ENCODE results near the gene CBLN1. TPM values are rescaled to one million over a fixed set of nuclear protein-coding genes. Genes with fewer than 3 reads are reported as not detected.

CBLN1 gene
- total RNA-seq, 1 experiment from 2014 or later = 5.6 TPM

- no peaks in the 10 kb centered on the region for H3K27me3 ChIP-seq (ENCODE audit: insufficient read depth, low read length)
- H3K36me3 Mint-ChIP-seq (ENCODE audit: insufficient read depth in 1 of 3, low read depth in 3 of 3) = no peaks in the 10 kb centered on the region; a peak in 1 of 7 replicates
Measured at GRCh38 chr16:49324703-49325102, 43.1 kb upstream of the CBLN1 start.

More at GRCh38 chr16:49324703-49325102, 43.1 kb upstream of the CBLN1 start:
- H2BK15ac ChIP-seq (ENCODE audit: low read depth, low read length) = no peak overlapping the region
- H3K4ac ChIP-seq (ENCODE audit: low read depth, low read length) = no peak overlapping the region
- no peak overlapping the region for H4K91ac ChIP-seq (ENCODE audit: insufficient read length, low read depth, low read length)
- H3T11ph ChIP-seq (ENCODE audit: low read length) = no peak overlapping the region
- H2BK120ac ChIP-seq (ENCODE audit: low read depth, low read length, poor library complexity, severe bottlenecking) = no peak overlapping the region
- H4K20me1 ChIP-seq (ENCODE audit: control insufficient read depth, insufficient read depth, insufficient read length) = no peaks in the 10 kb centered on the region
- WGBS (ENCODE audit: extremely low coverage, insufficient read length, low lambda C conversion rate) = no CpG with 5 or more reads among the region's 9 CpGs
- no peaks in the 10 kb centered on the region for H3K79me2 ChIP-seq (ENCODE audit: insufficient read depth, low read length)
- H4K8ac ChIP-seq (replicated peaks; ENCODE audit: insufficient read length, low read depth, low read length) = no peak overlapping the region
- no peak overlapping the region for H2AFZ ChIP-seq (ENCODE audit: low read length)
- H3K27ac ChIP-seq (ENCODE audit: insufficient read length, low read depth, low read length) = no peak overlapping the region
- H3K14ac ChIP-seq (ENCODE audit: insufficient read depth, low read length) = no peak overlapping the region
- no peak overlapping the region for H2BK5ac ChIP-seq (ENCODE audit: insufficient read length, low read length)
- no peak overlapping the region for H4K5ac ChIP-seq (ENCODE audit: insufficient read length, low read depth, low read length)
- H2AK5ac ChIP-seq (ENCODE audit: insufficient read length, low read length) = no peak overlapping the region
- no peaks in the 10 kb centered on the region for H3K9me3 ChIP-seq (ENCODE audit: control insufficient read depth, low read depth, low read length)
- DNase-seq = no peak
- H3K23me2 ChIP-seq (ENCODE audit: insufficient read length, low read depth, low read length, poor library complexity, severe bottlenecking) = no peaks in the 10 kb centered on the region
- no peaks in the 10 kb centered on the region for H3K4me1 ChIP-seq (ENCODE audit: insufficient read depth, low read length)
- TF ChIP-seq CTCF (conservative IDR thresholded peaks at IDR 0.05) = no peak
- H3K79me1 ChIP-seq (ENCODE audit: insufficient read depth, low read depth, low read length, poor library complexity, severe bottlenecking) = no peaks in the 10 kb centered on the region
- H3K9ac ChIP-seq (ENCODE audit: extremely low read depth, insufficient read length, low read length) = no peak overlapping the region
- no peak overlapping the region for H3K23ac ChIP-seq (ENCODE audit: insufficient read length, low read depth, low read length)
- no peak overlapping the region for H2BK12ac ChIP-seq (ENCODE audit: insufficient read length, low read depth, low read length)
- Mint-ChIP-seq H3K4me3 (no peak overlapping the region), H3K9me3 (peaks cover 4 to 7% of the 10 kb centered on the region in 2 experiments; a peak in 4 of 5 replicates), H3K27ac (no peak overlapping the region), H3K27me3 (ENCODE audit: low read depth) (no peaks in the 10 kb centered on the region; the same call in 1 of the 2 replicates), H3K4me1 (no peaks in the 10 kb centered on the region)
- no peak overlapping the region for H3K18ac ChIP-seq (ENCODE audit: insufficient read length, low read depth, low read length)
- no peak overlapping the region for H3K4me2 ChIP-seq (ENCODE audit: insufficient read depth, insufficient read length, low read length)
- H2BK20ac ChIP-seq (ENCODE audit: low read depth, low read length, poor library complexity, severe bottlenecking) = no peak overlapping the region
- H3K56ac ChIP-seq (ENCODE audit: insufficient read length, low read depth, low read length) = no peak overlapping the region

Data from H9 (cell line).